Panc1 (cell line): ENCODE data around the gene MSLN. TPM values are rescaled to one million over a fixed set of nuclear protein-coding genes. Genes with fewer than 3 reads are reported as not detected.
"Not testable (repeated sequence)": the region's sequence is repeated elsewhere in the genome, so short reads cannot be mapped to it uniquely, and the experiment has no call there.

Experiments
- ATAC-seq: fragments of 200-7000 bp; cut with Tn5 transposase; 2 replicates; pipeline ENCODE4 v1.9.1; 2020; ENCODE audit warnings: mild to moderate bottlenecking, moderate library complexity
- BruUV-seq: library from RNA; stranded (reverse); fragments of 400-500 nt; replicated peaks from 2 replicates; lab custom pipeline; 2021; lab: Mats Ljungman, UMichigan
- CTCF ChIA-PET: fragments of 300-600 bp; sonication (Branson Sonifier 250); formaldehyde crosslinking; loops from one replicate; lab custom pipeline; 2022; ENCODE audit warnings: antibody characterized with exemption; lab: Charles Lee
- POLR2A ChIA-PET: fragments of 300-600 bp; sonication (Branson Sonifier 250); formaldehyde crosslinking; loops from one replicate; lab custom pipeline; 2022; ENCODE audit warnings: antibody characterized with exemption; lab: Charles Lee
- DNase-seq: peaks from one replicate; pipeline ENCODE4 v3.0.0-alpha.2; 2010; ENCODE audit warnings: low read depth, low spot score
- H3K27ac ChIP-seq: 2 replicates; pipeline ENCODE4 v1.5.1; 2011; ENCODE audit warnings: mild to moderate bottlenecking, low read length, inconsistent platforms
- H3K27me3 ChIP-seq: fragments of 200-500 bp; sonication (Bioruptor generic); 2 replicates; pipeline ENCODE4 v1.6.0; 2014; ENCODE audit warnings: low read length, inconsistent platforms; ENCODE audit not compliant: control insufficient read depth, insufficient read depth
- H3K36me3 ChIP-seq: fragments of 200-500 bp; sonication (Bioruptor generic); 2 replicates; pipeline ENCODE4 v1.5.1; 2014; ENCODE audit warnings: inconsistent platforms, mild to moderate bottlenecking, low read length, moderate library complexity; ENCODE audit not compliant: control insufficient read depth, insufficient read depth
- H3K4me1 ChIP-seq: 2 replicates; pipeline ENCODE4 v1.5.1; 2011; ENCODE audit warnings: inconsistent platforms, mild to moderate bottlenecking, low read length, moderate library complexity; ENCODE audit not compliant: control insufficient read depth, insufficient read depth
- H3K4me3 ChIP-seq, 2 experiments: 2 replicates each; pipeline ENCODE4 v1.5.1; 2011 to 2012; ENCODE audit warnings: low read depth in 2 of 2, low read length in 2 of 2, mild to moderate bottlenecking in 2 of 2, inconsistent platforms in 1 of 2, moderate library complexity in 1 of 2
- H3K9me3 ChIP-seq: fragments of 200-500 bp; sonication (Bioruptor generic); 2 replicates; pipeline ENCODE4 v1.5.1; 2014; ENCODE audit warnings: low read depth, mild to moderate bottlenecking, inconsistent platforms, low read length, moderate library complexity; ENCODE audit not compliant: control insufficient read depth, insufficient read depth
- POLR2AphosphoS5 ChIP-seq: IDR thresholded peaks from 2 replicates; pipeline ENCODE4 v1.6.1; 2012; ENCODE audit warnings: mild to moderate bottlenecking, low read depth, low read length, moderate library complexity
- SIN3A ChIP-seq: IDR thresholded peaks from 2 replicates; pipeline ENCODE4 v1.6.1; 2012; ENCODE audit warnings: low read depth, mild to moderate bottlenecking, low read length, moderate library complexity, borderline replicate concordance; ENCODE audit not compliant: insufficient read depth
- TCF7L2 ChIP-seq: IDR thresholded peaks from 2 replicates; pipeline ENCODE4 v1.6.1; 2011; ENCODE audit warnings: mild to moderate bottlenecking, low read depth, low read length, inconsistent platforms
- in situ Hi-C: cut with HindIII; loops from 2 replicates; pipeline ENCODE4 v1.10.0; 2016; ENCODE audit warnings: low sequenced_read_pairs, low pct_unique_long_range_greater_than_20kb
- intact Hi-C: fragments of 100-400 bp; cut with micrococcal nuclease; formaldehyde crosslinking; loops from one replicate; pipeline ENCODE4 v1.10.0; 2022; ENCODE audit not compliant: unreplicated experiment
- total RNA-seq: library from RNA; stranded (reverse); gene quantifications from one replicate; pipeline ENCODE4 v1.2.1, GENCODE V29; 2021; ENCODE audit not compliant: unreplicated experiment
- TF ChIP-seq, protein P1 (sequence below), 2 experiments: IDR thresholded peaks; 2 replicates each; pipeline ENCODE4 v1.6.1; 2011 to 2012; ENCODE audit warnings: low read depth in 2 of 2, control low read depth in 1 of 2, low read length in 1 of 2, mild to moderate bottlenecking in 1 of 2, moderate library complexity in 1 of 2; ENCODE audit not compliant: insufficient read depth in 1 of 2
- TF ChIP-seq, protein P2 (sequence below): fragments of 450-650 bp; IDR thresholded peaks from 2 replicates; pipeline ENCODE4 v1.5.1; 2017; ENCODE audit warnings: mild to moderate bottlenecking

MSLN gene
- total RNA-seq, 1 experiment from 2014 or later = 1.1 TPM

DNA sequence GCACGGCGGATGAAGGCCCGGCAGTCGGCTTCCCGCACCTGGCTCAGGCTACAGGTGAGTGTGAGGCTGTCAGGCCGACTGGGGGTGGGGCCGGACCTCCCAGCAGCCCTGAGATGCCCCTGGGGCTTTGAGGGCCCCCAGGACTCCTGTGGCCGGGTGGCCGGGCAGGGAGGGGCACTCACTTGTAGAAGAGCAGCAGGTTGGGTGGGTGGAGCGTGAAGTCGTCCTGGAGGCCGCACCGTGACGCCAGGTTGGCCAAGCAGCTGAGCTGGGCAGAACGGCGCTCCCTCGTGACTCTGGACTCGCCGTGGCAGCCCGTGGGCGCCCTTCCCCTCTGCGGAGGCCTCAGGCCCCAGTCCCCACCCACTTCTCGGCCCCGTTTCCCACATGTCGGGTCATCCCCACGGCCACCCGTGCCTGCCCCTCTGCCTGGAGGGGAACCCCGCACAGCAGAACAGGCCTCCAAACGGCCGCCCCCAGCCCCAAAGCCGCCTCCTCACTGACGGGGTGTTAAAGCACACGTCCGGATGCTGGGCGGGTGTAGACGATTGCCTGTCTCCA, 14.8 kb downstream of the MSLN start:
- Histone ChIP-seq H3K4me1 (peaks cover 10% of the 10 kb centered on the region), H3K4me3 (no peak overlapping the region), H3K9me3 (no peaks in the 10 kb centered on the region), H3K27me3 (no peaks in the 10 kb centered on the region), H3K27ac (no peak overlapping the region), H3K36me3 (no peaks in the 10 kb centered on the region)
- TF ChIP-seq, protein P1, sequence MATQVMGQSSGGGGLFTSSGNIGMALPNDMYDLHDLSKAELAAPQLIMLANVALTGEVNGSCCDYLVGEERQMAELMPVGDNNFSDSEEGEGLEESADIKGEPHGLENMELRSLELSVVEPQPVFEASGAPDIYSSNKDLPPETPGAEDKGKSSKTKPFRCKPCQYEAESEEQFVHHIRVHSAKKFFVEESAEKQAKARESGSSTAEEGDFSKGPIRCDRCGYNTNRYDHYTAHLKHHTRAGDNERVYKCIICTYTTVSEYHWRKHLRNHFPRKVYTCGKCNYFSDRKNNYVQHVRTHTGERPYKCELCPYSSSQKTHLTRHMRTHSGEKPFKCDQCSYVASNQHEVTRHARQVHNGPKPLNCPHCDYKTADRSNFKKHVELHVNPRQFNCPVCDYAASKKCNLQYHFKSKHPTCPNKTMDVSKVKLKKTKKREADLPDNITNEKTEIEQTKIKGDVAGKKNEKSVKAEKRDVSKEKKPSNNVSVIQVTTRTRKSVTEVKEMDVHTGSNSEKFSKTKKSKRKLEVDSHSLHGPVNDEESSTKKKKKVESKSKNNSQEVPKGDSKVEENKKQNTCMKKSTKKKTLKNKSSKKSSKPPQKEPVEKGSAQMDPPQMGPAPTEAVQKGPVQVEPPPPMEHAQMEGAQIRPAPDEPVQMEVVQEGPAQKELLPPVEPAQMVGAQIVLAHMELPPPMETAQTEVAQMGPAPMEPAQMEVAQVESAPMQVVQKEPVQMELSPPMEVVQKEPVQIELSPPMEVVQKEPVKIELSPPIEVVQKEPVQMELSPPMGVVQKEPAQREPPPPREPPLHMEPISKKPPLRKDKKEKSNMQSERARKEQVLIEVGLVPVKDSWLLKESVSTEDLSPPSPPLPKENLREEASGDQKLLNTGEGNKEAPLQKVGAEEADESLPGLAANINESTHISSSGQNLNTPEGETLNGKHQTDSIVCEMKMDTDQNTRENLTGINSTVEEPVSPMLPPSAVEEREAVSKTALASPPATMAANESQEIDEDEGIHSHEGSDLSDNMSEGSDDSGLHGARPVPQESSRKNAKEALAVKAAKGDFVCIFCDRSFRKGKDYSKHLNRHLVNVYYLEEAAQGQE (IDR thresholded peaks at IDR 0.05; ENCODE audit: insufficient read depth in 1 of 2, low read depth in 2 of 2, low read length in 1 of 2) = no peak
- TF ChIP-seq, protein P2, sequence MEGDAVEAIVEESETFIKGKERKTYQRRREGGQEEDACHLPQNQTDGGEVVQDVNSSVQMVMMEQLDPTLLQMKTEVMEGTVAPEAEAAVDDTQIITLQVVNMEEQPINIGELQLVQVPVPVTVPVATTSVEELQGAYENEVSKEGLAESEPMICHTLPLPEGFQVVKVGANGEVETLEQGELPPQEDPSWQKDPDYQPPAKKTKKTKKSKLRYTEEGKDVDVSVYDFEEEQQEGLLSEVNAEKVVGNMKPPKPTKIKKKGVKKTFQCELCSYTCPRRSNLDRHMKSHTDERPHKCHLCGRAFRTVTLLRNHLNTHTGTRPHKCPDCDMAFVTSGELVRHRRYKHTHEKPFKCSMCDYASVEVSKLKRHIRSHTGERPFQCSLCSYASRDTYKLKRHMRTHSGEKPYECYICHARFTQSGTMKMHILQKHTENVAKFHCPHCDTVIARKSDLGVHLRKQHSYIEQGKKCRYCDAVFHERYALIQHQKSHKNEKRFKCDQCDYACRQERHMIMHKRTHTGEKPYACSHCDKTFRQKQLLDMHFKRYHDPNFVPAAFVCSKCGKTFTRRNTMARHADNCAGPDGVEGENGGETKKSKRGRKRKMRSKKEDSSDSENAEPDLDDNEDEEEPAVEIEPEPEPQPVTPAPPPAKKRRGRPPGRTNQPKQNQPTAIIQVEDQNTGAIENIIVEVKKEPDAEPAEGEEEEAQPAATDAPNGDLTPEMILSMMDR = no peak
- TF ChIP-seq POLR2AphosphoS5 = no peak
- intact Hi-C loops = no loop called here
- DNase-seq = no peak
- in situ Hi-C loops = no loop called here
- no peak for ATAC-seq
- POLR2A ChIA-PET = no interaction called here
- no TSS peak for BruUV-seq
- CTCF ChIA-PET = interaction anchor here (0.6 kb wide), 1 partner anchor 30 kb away, joined by 3 read pairs; no protein-coding TSS in a partner anchor

DNA sequence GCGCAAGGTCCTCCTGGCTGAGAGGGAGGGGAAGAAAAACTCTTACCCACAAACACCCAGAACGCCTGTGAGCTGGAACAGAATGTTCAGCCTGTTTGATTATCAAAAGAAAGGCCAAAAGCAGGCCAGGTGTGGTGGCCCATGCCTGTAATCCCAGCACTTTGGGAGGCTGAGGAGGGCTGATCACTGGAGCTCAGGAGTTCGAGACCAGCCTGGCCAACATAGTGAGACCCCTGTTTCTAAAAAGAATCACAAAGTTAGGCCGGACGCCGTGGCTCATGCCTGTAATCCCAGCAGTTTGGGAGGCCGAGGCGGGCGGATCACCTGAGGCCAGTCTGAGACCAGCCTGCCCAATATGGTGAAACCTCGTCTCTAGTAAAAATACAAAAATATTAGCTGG, 15.8 kb downstream of the MSLN start:
- H3K4me1 ChIP-seq = peaks cover 10% of the 10 kb centered on the region
- CTCF ChIA-PET = not testable (repeated sequence)

DNA sequence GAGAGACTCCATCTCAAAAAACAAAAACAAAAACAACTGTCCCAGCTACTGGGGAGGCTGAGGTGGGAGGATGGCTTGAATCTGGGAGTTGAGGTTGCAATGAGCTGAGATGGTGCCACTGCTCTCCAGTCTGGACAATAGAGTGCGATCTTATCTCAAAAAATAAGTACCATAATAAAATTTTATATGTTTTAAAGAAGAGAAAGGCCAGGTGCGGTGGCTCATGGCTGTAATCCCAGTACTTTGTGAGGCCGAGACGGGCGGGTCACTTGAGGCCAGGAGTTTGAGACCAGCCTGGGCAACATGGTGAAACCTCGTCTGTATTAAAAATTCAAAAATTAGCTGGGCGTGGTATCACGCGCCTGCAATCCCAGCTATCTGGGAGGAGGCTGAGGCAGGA, 16.3 kb downstream of the MSLN start:
- intact Hi-C loops (no loop called here), in situ Hi-C loops (no loop called here)
- no peaks in the 10 kb centered on the region for H3K9me3 ChIP-seq
- TF ChIP-seq, protein P2 = no peak
- TF ChIP-seq SIN3A (no peak), TCF7L2 (no peak), POLR2AphosphoS5 (no peak)
- TF ChIP-seq, protein P1 (IDR thresholded peaks at IDR 0.05; ENCODE audit: insufficient read depth in 1 of 2, low read depth in 2 of 2, low read length in 1 of 2) = no peak
- ATAC-seq (no peak), DNase-seq (no peak)
- H3K4me3 ChIP-seq = no peak overlapping the region
- H3K27me3 ChIP-seq = no peaks in the 10 kb centered on the region
- H3K36me3 ChIP-seq = no peaks in the 10 kb centered on the region
- BruUV-seq = no TSS peak
- ChIA-PET CTCF (no interaction called here), POLR2A (interaction anchor here (1.2 kb wide), 1 partner anchor 11 kb away, joined by 11 read pairs; no protein-coding TSS in a partner anchor)
- H3K4me1 ChIP-seq = peaks cover 10% of the 10 kb centered on the region
- H3K27ac ChIP-seq = no peak overlapping the region

More for the DNA sequence above, 15.8 kb downstream of the MSLN start:
- BruUV-seq, intact Hi-C loops, H3K36me3 ChIP-seq, in situ Hi-C loops, DNase-seq, ATAC-seq, H3K27me3 ChIP-seq, H3K27ac ChIP-seq, H3K4me3 ChIP-seq, H3K9me3 ChIP-seq: not testable (repeated sequence)
- POLR2A ChIA-PET = interaction anchor here (1.2 kb wide), 1 partner anchor 11 kb away, joined by 11 read pairs; no protein-coding TSS in a partner anchor
